HG03439 (cell line): Measurements from ENCODE around the gene AHCYL2.
"Not testable (repeated sequence)": the region's sequence is repeated elsewhere in the genome, so short reads cannot be mapped to it uniquely, and the experiment has no call there.

ENCODE experiments used
- ATAC-seq: cut with Tn5 transposase; IDR thresholded peaks from one replicate; pipeline ENCODE4 v1.9.1; 2021; ENCODE audit warnings: mild to moderate bottlenecking, moderate library complexity; ENCODE audit not compliant: unreplicated experiment

AHCYL2 gene

GRCh38 chr7:129410238-129410637 is 185.4 kb downstream of the AHCYL2 start:
- ATAC-seq, result not testable (repeated sequence)

- ATAC-seq, result no peak
These were observed 187.7 kb downstream of the AHCYL2 start for GRCh38 chr7:129412501-129412900.

- ATAC-seq, result no peak
These were observed 192.2 kb downstream of the AHCYL2 start for GRCh38 chr7:129417073-129417472.

- no peak for ATAC-seq
These were observed 197.0 kb downstream of the AHCYL2 start for GRCh38 chr7:129421717-129422250.

GRCh38 chr7:129422727-129423126 is 197.9 kb downstream of the AHCYL2 start:
- ATAC-seq, result no peak

- ATAC-seq, result no peak
These were observed 199.0 kb downstream of the AHCYL2 start for GRCh38 chr7:129423700-129424410.

- ATAC-seq, result no peak
These were observed 201.7 kb downstream of the AHCYL2 start for GRCh38 chr7:129426482-129426881.

GRCh38 chr7:129427526-129428045 is 202.8 kb downstream of the AHCYL2 start:
- ATAC-seq, result no peak

GRCh38 chr7:129431911-129432643 is 207.2 kb downstream of the AHCYL2 start:
- ATAC-seq, result no peak

- peak; percentile 93 for ATAC-seq
These were observed 209.2 kb downstream of the AHCYL2 start, which contains the start of gene STRIP2 for GRCh38 chr7:129433847-129434674. TSS of gene STRIP2 (plus strand) at chr7:129434432. CDS start at chr7:129434473, 41 bp downstream.

GRCh38 chr7:129434675-129435318 is 210.0 kb downstream of the AHCYL2 start:
- ATAC-seq, result no peak

- no peak for ATAC-seq
These were observed 210.6 kb downstream of the AHCYL2 start for GRCh38 chr7:129435414-129435829.

GRCh38 chr7:129436335-129436923 is 211.6 kb downstream of the AHCYL2 start:
- no peak for ATAC-seq

- ATAC-seq, result no peak
These were observed 212.4 kb downstream of the AHCYL2 start for GRCh38 chr7:129437190-129437589.

- no peak for ATAC-seq
These were observed 213.5 kb downstream of the AHCYL2 start for GRCh38 chr7:129438281-129438838.

- no peak for ATAC-seq
These were observed 214.2 kb downstream of the AHCYL2 start for GRCh38 chr7:129438839-129439651.

- no peak for ATAC-seq
These were observed 215.3 kb downstream of the AHCYL2 start for GRCh38 chr7:129439963-129440625.

- no peak for ATAC-seq
These were observed 218.8 kb downstream of the AHCYL2 start for GRCh38 chr7:129443612-129444011.
